Liver (tissue), 2 donors: ENCODE measurements around the gene SLC9B2.

Experiments used
- TF ChIP-seq, protein P1 (sequence below): IDR thresholded peaks from 2 replicates; pipeline ENCODE4 v1.6.1; 2016; ENCODE audit warnings: antibody characterized with exemption
- TF ChIP-seq, protein P2 (sequence below): fragments of 150-350 bp; IDR thresholded peaks from 2 replicates; pipeline ENCODE4 v1.5.1; 2017; ENCODE audit warnings: improper control_type of control experiment, low read depth, low read length; ENCODE audit not compliant: missing input control
- donor health status: healthy.

DNA sequence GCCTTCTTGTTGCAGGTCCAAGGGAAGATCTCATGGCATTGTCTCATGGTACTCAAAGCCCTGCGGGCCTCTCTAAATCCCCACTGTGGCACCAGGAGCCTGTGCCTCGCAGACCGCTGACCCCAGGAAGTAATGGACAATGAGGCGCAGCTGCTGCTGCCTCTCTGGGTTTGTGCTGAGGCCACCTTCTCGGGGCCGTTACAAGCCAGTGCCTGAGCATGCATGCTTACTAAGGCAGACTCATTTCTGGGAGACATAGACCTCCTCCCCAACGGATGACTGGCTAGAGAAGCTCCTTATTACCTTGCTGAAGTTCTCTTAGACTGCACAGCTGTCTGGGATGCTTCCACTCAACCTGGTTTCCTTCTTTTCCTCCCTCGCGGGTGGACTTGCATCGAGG lies 21.8 kb upstream of the SLC9B2 start:
- TF ChIP-seq, protein P1, sequence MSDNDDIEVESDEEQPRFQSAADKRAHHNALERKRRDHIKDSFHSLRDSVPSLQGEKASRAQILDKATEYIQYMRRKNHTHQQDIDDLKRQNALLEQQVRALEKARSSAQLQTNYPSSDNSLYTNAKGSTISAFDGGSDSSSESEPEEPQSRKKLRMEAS = no peak
- TF ChIP-seq, protein P2, sequence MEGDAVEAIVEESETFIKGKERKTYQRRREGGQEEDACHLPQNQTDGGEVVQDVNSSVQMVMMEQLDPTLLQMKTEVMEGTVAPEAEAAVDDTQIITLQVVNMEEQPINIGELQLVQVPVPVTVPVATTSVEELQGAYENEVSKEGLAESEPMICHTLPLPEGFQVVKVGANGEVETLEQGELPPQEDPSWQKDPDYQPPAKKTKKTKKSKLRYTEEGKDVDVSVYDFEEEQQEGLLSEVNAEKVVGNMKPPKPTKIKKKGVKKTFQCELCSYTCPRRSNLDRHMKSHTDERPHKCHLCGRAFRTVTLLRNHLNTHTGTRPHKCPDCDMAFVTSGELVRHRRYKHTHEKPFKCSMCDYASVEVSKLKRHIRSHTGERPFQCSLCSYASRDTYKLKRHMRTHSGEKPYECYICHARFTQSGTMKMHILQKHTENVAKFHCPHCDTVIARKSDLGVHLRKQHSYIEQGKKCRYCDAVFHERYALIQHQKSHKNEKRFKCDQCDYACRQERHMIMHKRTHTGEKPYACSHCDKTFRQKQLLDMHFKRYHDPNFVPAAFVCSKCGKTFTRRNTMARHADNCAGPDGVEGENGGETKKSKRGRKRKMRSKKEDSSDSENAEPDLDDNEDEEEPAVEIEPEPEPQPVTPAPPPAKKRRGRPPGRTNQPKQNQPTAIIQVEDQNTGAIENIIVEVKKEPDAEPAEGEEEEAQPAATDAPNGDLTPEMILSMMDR = no peak
